NCI-H345 treated with DMSO at 0.1 percent for 48 hours (cell line): ENCODE data around the gene MACROD2.
A peak's percentile ranks its signal among the peaks of the same experiment; 100 is the strongest.

Experiments
- DNase-seq: peaks from one replicate; lab custom pipeline; 2025; ENCODE audit not compliant: unreplicated experiment; lab: John Stamatoyannopoulos, UW

MACROD2 gene

DNA sequence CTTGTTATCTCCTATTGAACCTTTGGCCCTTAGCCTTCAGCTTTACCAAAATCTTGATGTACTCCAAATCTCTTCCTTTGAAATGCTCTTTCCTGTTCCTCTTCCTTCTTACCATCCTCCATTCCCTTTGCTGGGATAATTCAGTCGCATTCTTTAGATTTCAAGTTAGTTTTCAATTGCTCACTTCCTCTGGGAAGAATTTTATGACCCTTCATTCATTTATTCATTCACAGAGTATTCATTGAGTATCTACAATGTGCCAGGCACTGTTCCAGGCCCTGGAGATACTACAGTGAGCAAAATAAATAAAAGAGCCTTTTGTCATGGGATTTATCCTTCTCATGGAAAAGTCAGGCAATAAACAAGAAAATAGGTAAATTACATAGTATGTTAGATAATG lies 890.3 kb downstream of the MACROD2 start:
- DNase-seq, result no peak

- DNase-seq, result no peak
These were observed 892.8 kb downstream of the MACROD2 start for GRCh38 chr20:14888134-14888533.

- no peak for DNase-seq
These were observed 894.4 kb downstream of the MACROD2 start for GRCh38 chr20:14889496-14890255.

DNA sequence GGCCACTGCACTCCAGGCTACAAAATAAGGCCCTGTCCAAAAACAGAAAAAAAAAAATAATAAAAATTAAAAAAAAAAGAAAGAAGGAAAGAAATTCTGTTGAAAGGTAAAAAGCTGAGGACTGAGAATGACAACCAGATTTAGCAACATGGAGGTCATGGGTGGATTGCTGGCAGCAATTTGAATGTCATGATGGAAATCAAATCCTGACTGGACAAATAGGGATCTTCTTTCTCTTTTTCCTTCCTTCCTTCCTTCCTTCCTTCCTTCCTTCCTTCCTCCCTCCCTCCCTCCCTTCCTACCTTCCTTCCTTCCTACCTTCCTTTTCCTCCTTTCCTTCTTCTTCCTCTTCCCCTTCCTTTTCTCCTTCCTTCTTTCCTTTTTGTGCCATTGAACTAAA lies 895.4 kb downstream of the MACROD2 start:
- DNase-seq, result no peak

DNA sequence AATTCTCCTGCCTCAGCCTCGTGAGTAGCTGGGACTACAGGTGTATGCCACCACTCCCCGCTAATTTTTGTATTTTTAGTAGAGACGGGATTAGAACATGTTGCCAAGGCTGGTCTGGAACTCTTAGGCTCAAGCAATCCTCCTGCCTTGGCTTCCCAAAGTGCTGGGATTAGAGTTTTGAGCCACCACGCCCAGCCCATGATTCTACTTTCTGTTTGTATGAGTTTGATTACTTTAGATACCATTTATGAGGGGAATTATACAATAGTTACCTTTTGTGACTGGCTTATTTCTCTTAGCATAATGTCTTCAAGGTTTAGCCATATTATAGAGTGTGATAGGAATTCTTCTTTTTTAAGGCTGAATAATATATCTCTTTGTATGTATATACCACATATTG lies 897.5 kb downstream of the MACROD2 start:
- no peak for DNase-seq

DNA sequence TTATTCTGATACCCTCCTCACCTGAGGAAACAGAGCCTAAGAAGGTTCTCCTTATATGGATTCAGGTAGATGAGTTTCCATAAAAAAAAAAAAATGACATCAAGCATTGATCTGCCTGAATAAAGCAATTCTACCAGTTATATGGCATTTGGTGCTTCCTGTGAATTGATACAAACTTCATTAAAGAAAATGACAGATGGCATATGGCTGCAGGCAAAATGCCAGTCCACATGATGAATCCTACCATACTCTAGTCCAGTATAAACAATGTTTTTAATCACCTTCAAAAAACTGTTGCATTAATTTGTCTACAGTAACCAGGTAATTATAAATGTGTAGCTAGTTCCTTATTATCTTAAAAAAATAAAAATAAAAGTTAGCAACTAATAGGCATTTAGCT lies 901.3 kb downstream of the MACROD2 start:
- no peak for DNase-seq

- DNase-seq, result no peak
These were observed 902.3 kb downstream of the MACROD2 start for GRCh38 chr20:14897608-14898007.

GRCh38 chr20:14902432-14903089 lies 907.2 kb downstream of the MACROD2 start:
- no peak for DNase-seq

DNA sequence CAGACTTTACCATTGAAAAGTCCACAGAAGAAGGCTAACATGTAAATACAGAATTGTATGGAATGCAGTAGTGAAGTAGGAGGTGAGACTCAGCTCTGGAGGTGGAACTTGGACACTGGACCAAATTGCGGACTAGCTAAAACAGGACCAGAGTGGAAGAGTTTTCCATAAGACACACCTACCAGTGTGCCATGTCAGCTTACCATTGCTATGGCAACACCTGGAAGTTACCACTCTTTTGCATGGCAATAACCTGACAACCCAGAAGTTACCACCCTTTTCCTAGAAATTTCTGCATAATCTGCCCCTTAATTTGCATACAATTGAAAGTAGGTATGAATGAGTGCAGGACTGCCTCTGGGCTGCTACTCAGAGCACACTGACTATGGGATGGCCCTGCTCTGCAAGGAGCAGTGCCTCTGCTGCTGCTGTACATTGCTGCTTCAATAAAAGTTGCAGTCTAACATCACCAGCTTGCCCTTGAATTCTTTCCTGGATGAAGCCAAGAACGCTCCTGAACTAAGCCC lies 911.7 kb downstream of the MACROD2 start:
- DNase-seq, result no peak

- DNase-seq, result no peak
These were observed 914.8 kb downstream of the MACROD2 start for GRCh38 chr20:14910126-14910525.

GRCh38 chr20:14913896-14914620 lies 918.7 kb downstream of the MACROD2 start:
- DNase-seq, result no peak

DNA sequence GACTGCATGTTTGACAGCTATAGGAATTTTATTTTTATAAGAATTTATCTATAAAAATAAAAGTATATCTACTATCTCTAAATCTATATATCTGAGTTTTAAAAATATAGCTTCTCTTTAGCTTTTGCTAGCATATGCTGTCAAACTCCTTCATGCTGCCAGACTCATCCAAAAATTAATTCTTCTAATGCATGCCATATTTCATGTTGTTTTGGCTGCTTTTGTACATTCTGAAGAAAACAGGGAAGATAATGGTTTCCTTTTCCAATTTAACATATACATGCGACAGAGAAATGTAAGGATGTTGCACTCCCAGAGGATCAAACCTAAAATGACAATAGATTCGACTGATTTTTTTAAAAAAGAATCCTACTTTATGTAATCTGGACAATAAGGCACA lies 919.3 kb downstream of the MACROD2 start:
- no peak for DNase-seq

- DNase-seq, result no peak
These were observed 920.0 kb downstream of the MACROD2 start for GRCh38 chr20:14915356-14915755.

GRCh38 chr20:14916360-14916920 lies 921.1 kb downstream of the MACROD2 start:
- no peak for DNase-seq

DNA sequence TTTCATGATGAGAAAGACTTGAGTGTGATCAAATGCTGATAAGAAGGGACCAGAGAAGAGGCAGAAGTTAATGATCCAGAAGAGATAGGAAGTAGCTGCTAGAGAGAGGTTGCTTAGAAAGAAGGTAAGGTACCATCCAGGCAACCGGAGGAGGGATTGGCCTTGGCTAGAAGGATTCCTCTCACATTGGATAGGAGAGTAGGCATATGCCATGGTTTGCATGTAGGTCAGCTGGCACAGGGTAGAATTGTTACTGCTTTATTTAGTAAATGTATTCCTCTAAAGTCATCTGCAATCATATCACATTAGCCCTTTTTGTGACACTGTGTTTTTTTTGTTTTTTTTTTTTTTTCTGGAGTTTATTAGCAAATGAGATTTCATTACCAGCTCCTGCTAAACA lies 923.0 kb downstream of the MACROD2 start:
- DNase-seq, result no peak

DNA sequence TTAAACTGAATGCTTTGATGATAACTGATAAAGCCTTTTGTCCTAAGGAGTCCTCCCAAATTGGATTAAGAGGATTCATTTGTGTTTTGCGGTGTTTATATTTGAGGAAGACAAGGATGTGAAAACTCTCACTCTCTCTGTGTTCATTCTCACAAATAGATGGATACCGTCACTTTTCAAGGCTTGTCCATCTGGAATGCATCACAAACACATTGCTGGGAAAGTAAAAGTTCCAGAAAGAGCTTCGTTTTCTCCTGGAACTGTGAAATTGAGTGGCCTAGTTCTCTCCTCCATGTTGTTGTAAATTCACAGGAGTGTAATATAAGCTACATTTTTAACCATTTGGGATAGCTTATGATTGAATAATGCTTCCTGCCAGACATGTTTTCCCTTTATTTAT lies 923.7 kb downstream of the MACROD2 start:
- no peak for DNase-seq

GRCh38 chr20:14919501-14920081 lies 924.3 kb downstream of the MACROD2 start:
- peak; percentile 87 for DNase-seq

DNA sequence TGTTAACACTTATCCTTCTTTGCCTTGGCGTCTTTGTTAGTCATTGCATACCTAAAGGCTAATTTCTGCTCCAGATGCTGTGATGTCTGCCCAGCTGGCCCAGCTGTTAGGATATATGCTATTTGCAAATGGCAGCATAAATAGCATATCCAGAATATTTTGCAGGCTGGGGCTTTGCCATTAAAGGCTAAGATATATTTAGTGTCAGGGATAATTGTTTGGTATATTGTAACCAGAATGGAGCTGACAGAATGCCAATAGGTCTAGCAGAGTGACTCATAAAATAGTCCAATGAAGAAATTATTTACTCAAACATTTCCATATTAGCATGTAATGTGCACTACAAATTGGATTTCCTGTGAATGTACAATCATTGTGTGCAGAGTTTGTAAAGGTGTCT lies 926.2 kb downstream of the MACROD2 start:
- no peak for DNase-seq

DNA sequence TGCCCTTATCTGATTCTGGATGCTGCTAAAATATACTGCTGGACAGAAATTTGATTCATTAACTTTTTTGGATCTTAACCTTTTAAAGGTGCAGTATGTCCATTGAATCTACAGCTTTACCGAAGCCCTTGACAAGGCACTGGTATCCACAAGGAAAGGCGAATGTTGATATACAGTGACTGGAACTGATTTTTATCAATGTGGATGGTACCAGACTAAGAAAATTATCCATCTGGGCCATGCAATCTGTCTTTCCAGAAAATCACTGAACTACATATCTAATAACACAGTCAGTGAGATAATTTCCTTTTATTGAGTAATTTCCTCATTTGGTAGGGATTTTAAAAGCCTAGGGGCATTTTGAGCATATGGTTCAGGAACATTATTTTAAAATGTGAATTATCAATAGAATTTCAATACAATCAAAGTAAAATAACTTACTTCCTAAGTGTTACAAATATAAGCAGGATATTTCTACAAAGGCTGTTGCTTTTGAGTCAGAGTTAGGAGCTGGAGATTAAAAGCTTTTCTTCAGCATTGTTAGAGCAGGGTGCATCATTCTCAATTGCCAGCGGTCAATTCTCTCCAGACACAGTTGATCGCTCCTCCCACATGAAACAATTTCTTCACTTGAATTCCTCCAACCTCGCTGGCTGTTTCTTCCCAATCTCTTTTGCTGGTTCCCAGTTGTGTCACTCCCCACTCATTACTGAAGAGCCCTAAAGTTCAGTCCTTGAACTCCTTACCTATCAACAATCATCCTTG lies 927.4 kb downstream of the MACROD2 start:
- DNase-seq, result no peak

DNA sequence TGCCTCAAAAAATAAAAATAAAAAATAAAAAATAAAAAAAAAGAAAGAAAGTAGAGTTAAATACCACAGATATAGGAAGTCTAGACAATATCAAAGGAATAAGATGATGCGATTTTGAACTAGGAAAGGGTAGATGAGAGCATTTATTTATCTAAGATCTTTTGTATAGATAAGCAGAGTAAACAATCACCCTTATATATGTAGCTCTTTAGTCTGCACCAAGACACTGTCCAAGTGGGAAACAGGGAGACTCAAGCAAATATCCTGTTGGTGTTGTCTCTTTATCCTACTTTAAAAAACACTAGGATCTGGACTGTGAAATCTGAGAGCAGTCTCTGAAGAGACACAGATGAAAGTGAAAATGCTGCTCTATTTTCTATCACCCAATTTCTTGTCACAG lies 929.1 kb downstream of the MACROD2 start:
- no peak for DNase-seq
